NCI-H446 treated with DMSO at 0.1 percent for 48 hours (cell line): ENCODE measurements around the gene MSRB3.
"Not testable (repeated sequence)": the region's sequence is repeated elsewhere in the genome, so short reads cannot be mapped to it uniquely, and the experiment has no call there.

Experiments used
- DNase-seq: peaks from one replicate; lab custom pipeline; 2025; lab: John Stamatoyannopoulos, UW

MSRB3 gene

GRCh38 chr12:65278576-65279368 is at the start of gene MSRB3:
TSS of gene MSRB3 (plus strand) at chr12:65278683. CDS start at chr12:65308580, 29,897 bp downstream.
- no peak for DNase-seq

- DNase-seq, result no peak
Measured at GRCh38 chr12:65229441-65229840, 49.0 kb upstream of the MSRB3 start.

- DNase-seq, result no peak
Measured at GRCh38 chr12:65232476-65233077, 45.9 kb upstream of the MSRB3 start.

GRCh38 chr12:65237153-65237552 is 41.3 kb upstream of the MSRB3 start:
- no peak for DNase-seq

GRCh38 chr12:65238609-65239008 is 39.9 kb upstream of the MSRB3 start:
- no peak for DNase-seq

GRCh38 chr12:65248656-65249633 is 29.5 kb upstream of the MSRB3 start:
- no peak for DNase-seq

GRCh38 chr12:65252515-65252914 is 26.0 kb upstream of the MSRB3 start:
- DNase-seq, result no peak

GRCh38 chr12:65257986-65258385 is 20.5 kb upstream of the MSRB3 start:
- DNase-seq, result no peak

GRCh38 chr12:65259501-65259900 is 19.0 kb upstream of the MSRB3 start:
- DNase-seq, result no peak

- no peak for DNase-seq
Measured at GRCh38 chr12:65263777-65264176, 14.7 kb upstream of the MSRB3 start.

- no peak for DNase-seq
Measured at GRCh38 chr12:65266408-65266807, 12.1 kb upstream of the MSRB3 start.

GRCh38 chr12:65269603-65270002 is 8.9 kb upstream of the MSRB3 start:
- DNase-seq, result no peak

GRCh38 chr12:65274602-65275272 is 3.7 kb upstream of the MSRB3 start:
- DNase-seq, result no peak

GRCh38 chr12:65275627-65276026 is 2.9 kb upstream of the MSRB3 start:
- no peak for DNase-seq

GRCh38 chr12:65276916-65277530 is 1.5 kb upstream of the MSRB3 start:
- no peak for DNase-seq

GRCh38 chr12:65277994-65278575 is 398 bp upstream of the MSRB3 start:
- no peak for DNase-seq

GRCh38 chr12:65279369-65280112 is 1.1 kb downstream of the MSRB3 start:
- no peak for DNase-seq

GRCh38 chr12:65280306-65280705 is 1.8 kb downstream of the MSRB3 start:
- no peak for DNase-seq

GRCh38 chr12:65282840-65283239 is 4.4 kb downstream of the MSRB3 start:
- no peak for DNase-seq

GRCh38 chr12:65285532-65285931 is 7.0 kb downstream of the MSRB3 start:
- DNase-seq, result not testable (repeated sequence)
